NCI-H524 (cell line): ENCODE data around the gene ATL2.
A peak's percentile ranks its signal among the peaks of the same experiment; 100 is the strongest.

Experiments
- DNase-seq, 2 experiments: peaks; one replicate each; lab custom pipeline; 2025; lab: John Stamatoyannopoulos, UW

ATL2 gene

DNA sequence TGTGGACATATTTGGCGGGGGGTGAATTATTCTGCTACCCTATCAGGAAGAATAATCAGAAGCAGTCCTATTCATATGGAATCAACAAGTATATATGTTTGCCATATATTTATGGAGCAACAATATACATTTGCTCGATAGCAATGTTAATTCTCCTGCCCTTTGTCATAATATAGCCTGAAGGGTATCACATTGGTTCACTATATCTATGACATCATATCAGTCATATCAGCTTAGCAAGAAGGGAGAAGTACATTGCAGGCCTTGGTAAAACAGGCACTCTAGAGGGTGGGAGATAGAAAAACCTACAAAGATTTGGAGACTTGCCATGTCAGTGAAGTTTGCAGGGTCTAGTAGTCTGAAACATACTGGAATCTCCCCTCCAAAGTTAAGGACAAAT lies 128.4 kb downstream of the ATL2 start:
- DNase-seq, result no peak

DNA sequence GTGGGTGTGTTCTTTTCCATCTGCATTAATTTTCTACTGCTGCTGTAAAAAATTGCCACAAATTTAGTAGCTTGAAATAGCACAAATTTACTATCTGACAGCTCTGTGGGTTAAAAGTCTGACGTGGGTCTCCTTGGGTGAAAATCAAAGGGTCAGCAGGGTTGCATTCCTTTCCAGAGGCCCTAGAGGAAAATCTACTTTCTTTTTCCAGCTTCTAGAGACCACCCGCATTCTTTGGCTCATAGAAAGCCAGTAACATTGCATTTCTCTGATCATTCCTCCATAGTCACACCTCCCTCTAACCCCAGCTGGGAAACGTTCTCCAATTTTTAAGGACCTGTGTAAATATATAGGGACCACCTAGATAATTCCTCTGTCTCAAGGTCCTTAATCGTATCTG lies 128.8 kb downstream of the ATL2 start:
- no peak for DNase-seq

DNA sequence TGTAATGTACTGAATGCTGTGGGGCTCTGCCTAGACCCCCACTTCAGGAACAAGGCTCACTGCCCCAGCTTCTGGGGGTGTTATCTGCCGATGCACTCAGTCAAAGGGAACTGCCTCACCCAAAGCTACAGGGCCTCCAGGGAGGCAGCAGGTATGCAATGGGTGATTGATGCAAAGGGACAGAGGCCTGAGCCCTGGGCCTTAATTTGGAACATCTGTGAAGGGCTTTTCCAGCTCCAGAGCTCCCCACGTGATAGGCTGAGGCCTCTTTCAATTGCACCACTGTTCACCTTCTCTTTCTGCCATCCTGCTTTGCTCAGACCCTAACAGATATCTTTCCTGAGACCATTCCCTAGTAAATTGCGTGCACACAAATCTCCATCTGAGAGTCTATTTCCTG lies 131.0 kb downstream of the ATL2 start:
- DNase-seq, result peak in 1 of 2 experiments; percentile 86

DNA sequence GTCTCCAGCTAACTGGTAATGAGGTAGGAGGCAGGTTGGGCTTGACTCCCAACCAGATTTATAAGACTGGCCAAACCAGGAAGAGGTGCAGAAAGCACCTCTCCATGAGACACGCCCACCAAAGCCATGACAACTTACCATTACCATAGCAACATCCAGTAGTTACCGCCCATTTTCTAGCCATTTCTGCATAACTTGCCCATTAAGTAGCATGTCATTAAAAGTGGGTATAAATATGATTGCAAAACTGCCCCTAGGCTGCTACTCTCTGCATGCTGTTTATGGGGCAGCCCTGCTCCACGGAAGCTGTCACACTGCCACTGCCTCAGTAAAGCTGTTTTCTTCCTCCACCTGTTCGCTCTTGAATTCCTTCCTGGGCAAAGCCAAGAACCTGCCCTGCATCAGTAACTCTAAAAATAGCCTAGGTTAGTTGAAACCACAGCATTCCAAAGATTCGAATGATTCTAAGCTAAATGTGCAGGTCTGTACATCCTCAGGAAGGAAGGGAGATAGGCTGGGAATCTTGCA lies 131.9 kb downstream of the ATL2 start:
- peak; percentile 5 to 28 for DNase-seq

DNA sequence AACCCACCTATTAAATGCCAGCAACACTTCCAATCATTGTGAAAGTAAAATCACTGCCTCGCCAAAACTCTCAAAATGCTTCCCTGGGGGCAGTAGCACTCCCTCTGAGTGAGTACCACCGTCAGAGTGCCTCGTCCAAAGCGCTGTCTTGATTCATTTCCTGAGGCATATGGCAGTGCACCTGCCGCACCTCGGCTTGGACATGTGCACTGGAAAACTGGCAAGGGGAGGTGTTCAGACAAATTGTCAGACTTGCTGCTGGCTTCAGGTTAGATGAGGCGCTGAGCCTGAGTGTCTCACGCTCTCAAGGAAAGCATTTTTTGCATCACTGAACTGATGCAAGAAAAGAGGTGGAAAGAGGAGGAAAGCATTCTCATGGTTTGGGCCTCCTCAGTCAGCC lies 132.8 kb downstream of the ATL2 start:
- peak; percentile 9 to 73 for DNase-seq
